ENCODE measurements around the gene PROX2. TPM values are rescaled to one million over a fixed set of nuclear protein-coding genes. Genes with fewer than 3 reads are reported as not detected.

The PROX2 gene
- total RNA-seq, 4 donors from 2014 or later = 0.10 to 0.42 TPM; not detected in 2

- no peak for TF ChIP-seq CTCF (IDR thresholded peaks at IDR 0.05)
- TF ChIP-seq POLR2A (IDR thresholded peaks at IDR 0.05) = no peak
- intact Hi-C loops (cut with DNase I; ENCODE audit: low total_unique reads) = loop anchor here (5.0 kb wide), 1 partner anchor 43 kb away; no protein-coding TSS in a partner anchor
- 63 to 70% methylated on average over 6 of the region's 6 CpGs for WGBS, 2 donors
- peak in 1 of 2 donors; percentile 81 for DNase-seq (ENCODE audit: low spot score in 2 of 2)
- no peak overlapping the region for H3K4me3 ChIP-seq (ENCODE audit: low read depth, poor library complexity, severe bottlenecking)
Measured at GRCh38 chr14:74904635-74905503, 28.9 kb upstream of the PROX2 start.

GRCh38 chr14:74902941-74903705 is 27.2 kb upstream of the PROX2 start:
- DNase-seq (ENCODE audit: low spot score in 2 of 2) = peak in 1 of 2 donors; percentile 48
- intact Hi-C loops (cut with DNase I; ENCODE audit: low total_unique reads) = no loop called here
- TF ChIP-seq POLR2A (IDR thresholded peaks at IDR 0.05) (no peak), CTCF (IDR thresholded peaks at IDR 0.05) (no peak)
- 66 to 72% methylated on average over 10 of the region's 10 CpGs for WGBS, 2 donors
- no peak overlapping the region for H3K4me3 ChIP-seq (ENCODE audit: low read depth, poor library complexity, severe bottlenecking)

GRCh38 chr14:74898694-74899093 is 22.7 kb upstream of the PROX2 start:
- TF ChIP-seq CTCF (IDR thresholded peaks at IDR 0.05) (no peak), POLR2A (IDR thresholded peaks at IDR 0.05) (no peak)
- peak in 1 of 2 donors; percentile 37 for DNase-seq (ENCODE audit: low spot score in 2 of 2)
- intact Hi-C loops (cut with DNase I; ENCODE audit: low total_unique reads) = no loop called here
- H3K4me3 ChIP-seq (ENCODE audit: low read depth, poor library complexity, severe bottlenecking) = no peak overlapping the region
- 82 to 86% methylated on average over 5 of the region's 5 CpGs for WGBS, 2 donors

GRCh38 chr14:74898083-74898482 is 22.1 kb upstream of the PROX2 start:
- intact Hi-C loops (cut with DNase I; ENCODE audit: low total_unique reads) = no loop called here
- WGBS, 2 donors = 89 to 93% methylated on average over 2 of the region's 2 CpGs
- TF ChIP-seq POLR2A (IDR thresholded peaks at IDR 0.05) = no peak
- TF ChIP-seq CTCF (IDR thresholded peaks at IDR 0.05) = no peak
- peak in 1 of 2 donors; percentile 15 for DNase-seq (ENCODE audit: low spot score in 2 of 2)
- H3K4me3 ChIP-seq (ENCODE audit: low read depth, poor library complexity, severe bottlenecking) = no peak overlapping the region

- no peak for TF ChIP-seq POLR2A (IDR thresholded peaks at IDR 0.05)
- TF ChIP-seq CTCF (IDR thresholded peaks at IDR 0.05) = no peak
- DNase-seq (ENCODE audit: low spot score in 2 of 2) = no peak
- WGBS, 2 donors = 76 to 82% methylated on average over 4 of the region's 4 CpGs
- H3K4me3 ChIP-seq (ENCODE audit: low read depth, poor library complexity, severe bottlenecking) = no peak overlapping the region
- intact Hi-C loops (cut with DNase I; ENCODE audit: low total_unique reads) = no loop called here
Measured at GRCh38 chr14:74897642-74898041, 21.7 kb upstream of the PROX2 start.

All from lower leg skin (tissue), 4 donors.